ENCODE measurements around the gene PTPN14. TPM values are rescaled to one million over a fixed set of nuclear protein-coding genes. Genes with fewer than 3 reads are reported as not detected.

PTPN14 gene
- total RNA-seq, 1 experiment from 2014 or later: 76.4 TPM

DNA sequence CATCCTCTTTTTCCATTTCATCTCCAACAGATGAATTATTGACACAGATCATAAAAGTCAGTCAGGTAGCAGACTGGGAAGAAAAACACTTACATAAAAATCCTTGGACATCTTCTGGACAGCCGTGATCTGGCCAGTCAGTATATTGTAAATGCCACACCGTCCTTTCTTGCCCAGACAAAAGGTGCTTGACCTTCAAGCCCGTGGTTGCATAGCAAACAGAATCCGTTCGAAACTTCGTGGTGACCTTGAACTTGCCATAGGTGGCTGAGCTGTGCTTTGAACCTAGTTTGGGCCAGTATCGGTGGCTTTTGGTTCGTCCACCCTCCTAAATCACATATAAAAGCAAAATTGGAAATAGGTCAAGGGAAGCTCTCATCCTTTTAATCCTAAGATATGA is 182.0 kb downstream of the PTPN14 start:
- no peak overlapping the region for H4K5ac ChIP-seq (ENCODE audit: insufficient read length, low read depth, low read length)
- no peak overlapping the region for H2BK120ac ChIP-seq (ENCODE audit: low read depth, low read length, poor library complexity, severe bottlenecking)
- no peak overlapping the region for H2AFZ ChIP-seq (ENCODE audit: low read length)
- H3K27ac ChIP-seq (ENCODE audit: insufficient read length, low read depth, low read length): no peak overlapping the region
- Mint-ChIP-seq H3K4me1 (peaks cover 2 to 8% of the 10 kb centered on the region in 2 experiments; a peak in 3 of 4 replicates), H3K27me3 (ENCODE audit: low read depth) (no peaks in the 10 kb centered on the region), H3K4me3 (no peak overlapping the region), H3K27ac (no peak overlapping the region), H3K9me3 (no peaks in the 10 kb centered on the region), H3K36me3 (ENCODE audit: insufficient read depth in 1 of 3, low read depth in 3 of 3) (peaks cover 6 to 60% (median 40%) of the 10 kb centered on the region in 3 experiments; a peak in 6 of 7 replicates)
- no peak overlapping the region for H2AK5ac ChIP-seq (ENCODE audit: insufficient read length, low read length)
- no peaks in the 10 kb centered on the region for H4K20me1 ChIP-seq (ENCODE audit: control insufficient read depth, insufficient read depth, insufficient read length)
- H3K4me2 ChIP-seq (ENCODE audit: insufficient read depth, insufficient read length, low read length): no peak overlapping the region
- H2BK20ac ChIP-seq (ENCODE audit: low read depth, low read length, poor library complexity, severe bottlenecking): no peak overlapping the region
- H3K9me3 ChIP-seq (ENCODE audit: control insufficient read depth, low read depth, low read length): no peaks in the 10 kb centered on the region
- H3K23me2 ChIP-seq (ENCODE audit: insufficient read length, low read depth, low read length, poor library complexity, severe bottlenecking): no peaks in the 10 kb centered on the region
- no peak overlapping the region for H2BK15ac ChIP-seq (ENCODE audit: low read depth, low read length)
- no peaks in the 10 kb centered on the region for H3K27me3 ChIP-seq (ENCODE audit: insufficient read depth, low read length)
- DNase-seq: no peak
- H3K79me2 ChIP-seq (ENCODE audit: insufficient read depth, low read length): no peaks in the 10 kb centered on the region
- WGBS (ENCODE audit: extremely low coverage, insufficient read length, low lambda C conversion rate): no CpG with 5 or more reads among the region's 8 CpGs
- no peak overlapping the region for H3K9ac ChIP-seq (ENCODE audit: extremely low read depth, insufficient read length, low read length)
- H2BK5ac ChIP-seq (ENCODE audit: insufficient read length, low read length): no peak overlapping the region
- no peak overlapping the region for H3K23ac ChIP-seq (ENCODE audit: insufficient read length, low read depth, low read length)
- H3K4ac ChIP-seq (ENCODE audit: low read depth, low read length): no peak overlapping the region
- no peak overlapping the region for H3T11ph ChIP-seq (ENCODE audit: low read length)
- H3K56ac ChIP-seq (ENCODE audit: insufficient read length, low read depth, low read length): no peak overlapping the region
- no peaks in the 10 kb centered on the region for H3K4me1 ChIP-seq (ENCODE audit: insufficient read depth, low read length)
- no peak overlapping the region for H2BK12ac ChIP-seq (ENCODE audit: insufficient read length, low read depth, low read length)
- H4K91ac ChIP-seq (ENCODE audit: insufficient read length, low read depth, low read length): no peak overlapping the region
- H3K18ac ChIP-seq (ENCODE audit: insufficient read length, low read depth, low read length): no peak overlapping the region
- no peak overlapping the region for H3K14ac ChIP-seq (ENCODE audit: insufficient read depth, low read length)
- H4K8ac ChIP-seq (replicated peaks; ENCODE audit: insufficient read length, low read depth, low read length): no peak overlapping the region
- no peaks in the 10 kb centered on the region for H3K79me1 ChIP-seq (ENCODE audit: insufficient read depth, low read depth, low read length, poor library complexity, severe bottlenecking)
- TF ChIP-seq, protein P1, sequence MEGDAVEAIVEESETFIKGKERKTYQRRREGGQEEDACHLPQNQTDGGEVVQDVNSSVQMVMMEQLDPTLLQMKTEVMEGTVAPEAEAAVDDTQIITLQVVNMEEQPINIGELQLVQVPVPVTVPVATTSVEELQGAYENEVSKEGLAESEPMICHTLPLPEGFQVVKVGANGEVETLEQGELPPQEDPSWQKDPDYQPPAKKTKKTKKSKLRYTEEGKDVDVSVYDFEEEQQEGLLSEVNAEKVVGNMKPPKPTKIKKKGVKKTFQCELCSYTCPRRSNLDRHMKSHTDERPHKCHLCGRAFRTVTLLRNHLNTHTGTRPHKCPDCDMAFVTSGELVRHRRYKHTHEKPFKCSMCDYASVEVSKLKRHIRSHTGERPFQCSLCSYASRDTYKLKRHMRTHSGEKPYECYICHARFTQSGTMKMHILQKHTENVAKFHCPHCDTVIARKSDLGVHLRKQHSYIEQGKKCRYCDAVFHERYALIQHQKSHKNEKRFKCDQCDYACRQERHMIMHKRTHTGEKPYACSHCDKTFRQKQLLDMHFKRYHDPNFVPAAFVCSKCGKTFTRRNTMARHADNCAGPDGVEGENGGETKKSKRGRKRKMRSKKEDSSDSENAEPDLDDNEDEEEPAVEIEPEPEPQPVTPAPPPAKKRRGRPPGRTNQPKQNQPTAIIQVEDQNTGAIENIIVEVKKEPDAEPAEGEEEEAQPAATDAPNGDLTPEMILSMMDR (conservative IDR thresholded peaks at IDR 0.05): no peak
